Measurements from ENCODE around the gene RASA1. TPM values are rescaled to one million over a fixed set of nuclear protein-coding genes. Genes with fewer than 3 reads are reported as not detected.

RASA1 gene
- total RNA-seq, 1 experiment from 2014 or later, result 29.6 TPM

GRCh38 chr5:87392170-87392569 lies 124.5 kb downstream of the RASA1 start:
- no peak overlapping the region for H4K8ac ChIP-seq (replicated peaks; ENCODE audit: insufficient read length, low read depth, low read length)
- no peak overlapping the region for H3K56ac ChIP-seq (ENCODE audit: insufficient read length, low read depth, low read length)
- no peaks in the 10 kb centered on the region for H3K4me1 ChIP-seq (ENCODE audit: insufficient read depth, low read length)
- no peaks in the 10 kb centered on the region for H3K27me3 ChIP-seq (ENCODE audit: insufficient read depth, low read length)
- H2BK15ac ChIP-seq (ENCODE audit: low read depth, low read length), result no peak overlapping the region
- no peak overlapping the region for H4K91ac ChIP-seq (ENCODE audit: insufficient read length, low read depth, low read length)
- Mint-ChIP-seq H3K27me3 (ENCODE audit: low read depth) (no peaks in the 10 kb centered on the region), H3K4me1 (no peaks in the 10 kb centered on the region), H3K36me3 (ENCODE audit: insufficient read depth in 1 of 3, low read depth in 3 of 3) (peaks cover 29 to 80% (median 73%) of the 10 kb centered on the region in 3 experiments; a peak in 6 of 7 replicates), H3K9me3 (no peaks in the 10 kb centered on the region), H3K4me3 (no peak overlapping the region), H3K27ac (no peak overlapping the region)
- H2BK12ac ChIP-seq (ENCODE audit: insufficient read length, low read depth, low read length), result no peak overlapping the region
- DNase-seq, result no peak
- H3K27ac ChIP-seq (ENCODE audit: insufficient read length, low read depth, low read length), result no peak overlapping the region
- H3K23ac ChIP-seq (ENCODE audit: insufficient read length, low read depth, low read length), result no peak overlapping the region
- no peak overlapping the region for H2BK120ac ChIP-seq (ENCODE audit: low read depth, low read length, poor library complexity, severe bottlenecking)
- H2BK20ac ChIP-seq (ENCODE audit: low read depth, low read length, poor library complexity, severe bottlenecking), result no peak overlapping the region
- no peak overlapping the region for H3K9ac ChIP-seq (ENCODE audit: extremely low read depth, insufficient read length, low read length)
- H3K18ac ChIP-seq (ENCODE audit: insufficient read length, low read depth, low read length), result no peak overlapping the region
- H4K5ac ChIP-seq (ENCODE audit: insufficient read length, low read depth, low read length), result no peak overlapping the region
- H2AK5ac ChIP-seq (ENCODE audit: insufficient read length, low read length), result no peak overlapping the region
- H3K4me2 ChIP-seq (ENCODE audit: insufficient read depth, insufficient read length, low read length), result no peak overlapping the region
- no peaks in the 10 kb centered on the region for H4K20me1 ChIP-seq (ENCODE audit: control insufficient read depth, insufficient read depth, insufficient read length)
- H2BK5ac ChIP-seq (ENCODE audit: insufficient read length, low read length), result no peak overlapping the region
- H3K79me2 ChIP-seq (ENCODE audit: insufficient read depth, low read length), result no peaks in the 10 kb centered on the region
- no peak overlapping the region for H3K4ac ChIP-seq (ENCODE audit: low read depth, low read length)
- H3K79me1 ChIP-seq (ENCODE audit: insufficient read depth, low read depth, low read length, poor library complexity, severe bottlenecking), result no peaks in the 10 kb centered on the region
- no peak for TF ChIP-seq CTCF (conservative IDR thresholded peaks at IDR 0.05)
- H2AFZ ChIP-seq (ENCODE audit: low read length), result no peak overlapping the region
- no peak overlapping the region for H3T11ph ChIP-seq (ENCODE audit: low read length)
- H3K23me2 ChIP-seq (ENCODE audit: insufficient read length, low read depth, low read length, poor library complexity, severe bottlenecking), result no peaks in the 10 kb centered on the region
- WGBS (ENCODE audit: extremely low coverage, insufficient read length, low lambda C conversion rate), result no CpG with 5 or more reads among the region's 1 CpG
- no peak overlapping the region for H3K14ac ChIP-seq (ENCODE audit: insufficient read depth, low read length)
- no peaks in the 10 kb centered on the region for H3K9me3 ChIP-seq (ENCODE audit: control insufficient read depth, low read depth, low read length)

Data from H9 (cell line).